ENCODE measurements around the gene FMO4.

GRCh38 chr1:171384496-171384895 is 70.5 kb downstream of the FMO4 start:
- TF ChIP-seq EZH2 (IDR thresholded peaks at IDR 0.05; ENCODE audit: insufficient read depth, poor library complexity, severe bottlenecking) = no peak
- no peak for TF ChIP-seq EZH2phosphoT487 (IDR thresholded peaks at IDR 0.05; ENCODE audit: insufficient read depth, low read depth)
